ENCODE results near the gene PDE6G.

Gene PDE6G

GRCh38 chr17:81615401-81615930 lies 40.9 kb downstream of the PDE6G start (continued):
- TF ChIP-seq CSRNP3 (CRISPR knock-in tag; IDR thresholded peaks at IDR 0.05) (no peak), GLIS3 (CRISPR knock-in tag; IDR thresholded peaks at IDR 0.05) (no peak), TCF4 (CRISPR knock-in tag; IDR thresholded peaks at IDR 0.05; ENCODE audit: borderline replicate concordance) (no peak)

DNA sequence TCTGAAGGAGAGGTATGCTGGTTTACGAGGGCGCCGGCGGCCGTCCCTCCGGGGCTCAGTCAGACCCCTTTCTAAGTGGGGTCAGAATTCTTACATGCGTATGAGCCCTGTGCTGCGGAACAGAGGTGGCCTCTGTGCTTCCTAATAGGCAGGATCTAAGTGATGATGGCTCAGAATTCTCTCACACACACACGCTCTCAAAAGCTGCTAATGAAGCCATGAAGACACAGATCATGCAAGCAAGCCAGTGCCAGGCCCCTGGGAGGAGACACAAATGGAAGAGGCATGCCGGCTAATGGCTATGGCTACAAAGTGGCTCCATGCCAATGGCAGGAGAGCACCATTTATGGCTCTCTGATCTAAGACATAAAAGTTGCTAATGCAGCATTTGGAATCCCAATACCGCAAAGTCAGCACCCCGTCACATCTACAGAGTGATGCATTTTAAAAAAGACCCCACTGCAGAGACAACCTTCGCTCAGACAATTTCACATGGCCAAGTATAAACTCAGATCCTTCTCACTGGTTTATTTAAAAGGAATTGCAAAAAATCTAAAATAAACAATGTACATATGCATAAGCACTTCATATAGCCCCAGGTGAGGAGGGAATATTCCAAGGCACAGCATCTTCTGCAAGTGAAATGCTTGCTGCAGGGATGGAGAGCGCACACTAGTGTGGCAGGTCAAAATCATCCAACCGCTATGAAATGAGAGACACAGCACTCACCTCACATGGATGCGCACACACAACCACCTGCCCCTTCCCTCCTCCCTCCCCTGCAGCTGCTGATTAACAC lies 44.0 kb downstream of the PDE6G start:
- TF ChIP-seq ZNF70 (CRISPR knock-in tag; IDR thresholded peaks at IDR 0.05) = no peak
- no peak for TF ChIP-seq TCF4 (CRISPR knock-in tag; IDR thresholded peaks at IDR 0.05; ENCODE audit: borderline replicate concordance)
- no peak for TF ChIP-seq TOX (CRISPR knock-in tag; IDR thresholded peaks at IDR 0.05; ENCODE audit: borderline replicate concordance)
- no peak for TF ChIP-seq GLIS3 (CRISPR knock-in tag; IDR thresholded peaks at IDR 0.05)
- no peak for TF ChIP-seq ZNF8 (CRISPR knock-in tag; IDR thresholded peaks at IDR 0.05)
- no peak for TF ChIP-seq ZFP3 (CRISPR knock-in tag; IDR thresholded peaks at IDR 0.05)
- no peak for TF ChIP-seq ISL1 (CRISPR knock-in tag; IDR thresholded peaks at IDR 0.05)
- no peak for TF ChIP-seq CSRNP3 (CRISPR knock-in tag; IDR thresholded peaks at IDR 0.05)
- no peak for TF ChIP-seq ZC3H10 (CRISPR knock-in tag; IDR thresholded peaks at IDR 0.05)
- no peak for TF ChIP-seq SNAI2 (CRISPR knock-in tag; IDR thresholded peaks at IDR 0.05)
- no peak for TF ChIP-seq OSR1 (CRISPR knock-in tag; IDR thresholded peaks at IDR 0.05)
- ATAC-seq = no peak

DNA sequence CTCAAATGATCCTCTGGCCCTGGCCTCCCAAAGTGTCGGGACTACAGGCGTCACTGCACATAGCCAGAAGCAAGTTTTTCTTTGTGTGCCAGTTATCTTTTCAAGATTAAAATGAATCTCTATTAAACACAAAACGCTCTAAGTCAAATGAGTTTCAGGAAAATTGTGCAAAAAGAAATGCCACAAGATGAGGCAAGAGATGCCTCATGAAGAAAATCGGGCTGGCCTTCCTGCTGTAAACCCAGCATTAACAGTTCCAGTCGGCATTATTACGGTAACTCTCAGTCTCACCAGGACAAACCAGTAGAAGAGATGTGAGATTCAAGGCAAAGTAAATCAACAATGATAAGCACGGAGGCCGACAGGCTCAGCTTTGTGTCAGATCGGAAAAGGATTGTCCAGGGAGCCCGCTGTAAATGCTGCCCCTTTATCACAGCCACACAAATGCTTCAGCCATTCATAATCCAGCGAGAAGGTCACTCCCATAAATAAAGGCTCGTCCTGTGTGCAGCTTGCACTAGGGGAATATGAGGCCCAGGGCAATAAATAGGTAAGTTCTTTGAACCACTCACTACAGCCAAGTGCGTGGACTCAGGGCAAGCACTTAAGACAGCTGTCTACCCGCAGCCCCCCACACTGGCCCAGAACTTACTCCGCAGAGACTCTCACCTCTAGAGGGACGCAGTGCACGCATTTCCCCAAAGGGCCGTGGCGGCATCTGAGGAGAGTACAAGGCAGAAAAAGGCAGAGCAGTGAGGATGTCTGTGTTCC lies 46.6 kb downstream of the PDE6G start:
- no peak for TF ChIP-seq TOX (CRISPR knock-in tag; IDR thresholded peaks at IDR 0.05; ENCODE audit: borderline replicate concordance)
- TF ChIP-seq ZC3H10 (CRISPR knock-in tag; IDR thresholded peaks at IDR 0.05) = no peak
- no peak for TF ChIP-seq CSDC2 (CRISPR knock-in tag; IDR thresholded peaks at IDR 0.05)
- no peak for TF ChIP-seq ISL1 (CRISPR knock-in tag; IDR thresholded peaks at IDR 0.05)
- TF ChIP-seq ZNF565 (CRISPR knock-in tag; conservative IDR thresholded peaks at IDR 0.05; ENCODE audit: low read depth) = no peak
- TF ChIP-seq ESRRG (CRISPR knock-in tag; IDR thresholded peaks at IDR 0.05) = no peak
- no peak for TF ChIP-seq ZNF8 (CRISPR knock-in tag; IDR thresholded peaks at IDR 0.05)
- TF ChIP-seq OSR1 (CRISPR knock-in tag; IDR thresholded peaks at IDR 0.05) = no peak
- ATAC-seq = no peak

- no peak for ATAC-seq
- TF ChIP-seq ARNTL (CRISPR knock-in tag; IDR thresholded peaks at IDR 0.05; ENCODE audit: borderline replicate concordance, low read depth) (no peak), PPARA (CRISPR knock-in tag; IDR thresholded peaks at IDR 0.05; ENCODE audit: borderline replicate concordance) (no peak), ZNF565 (CRISPR knock-in tag; conservative IDR thresholded peaks at IDR 0.05; ENCODE audit: low read depth) (no peak), SNAI2 (CRISPR knock-in tag; IDR thresholded peaks at IDR 0.05) (no peak), ESRRG (CRISPR knock-in tag; IDR thresholded peaks at IDR 0.05) (no peak), BACH2 (CRISPR knock-in tag; IDR thresholded peaks at IDR 0.05; ENCODE audit: borderline replicate concordance) (no peak), ZC3H10 (CRISPR knock-in tag; IDR thresholded peaks at IDR 0.05) (no peak), GLIS3 (CRISPR knock-in tag; IDR thresholded peaks at IDR 0.05) (no peak)
- TF ChIP-seq, protein P1, sequence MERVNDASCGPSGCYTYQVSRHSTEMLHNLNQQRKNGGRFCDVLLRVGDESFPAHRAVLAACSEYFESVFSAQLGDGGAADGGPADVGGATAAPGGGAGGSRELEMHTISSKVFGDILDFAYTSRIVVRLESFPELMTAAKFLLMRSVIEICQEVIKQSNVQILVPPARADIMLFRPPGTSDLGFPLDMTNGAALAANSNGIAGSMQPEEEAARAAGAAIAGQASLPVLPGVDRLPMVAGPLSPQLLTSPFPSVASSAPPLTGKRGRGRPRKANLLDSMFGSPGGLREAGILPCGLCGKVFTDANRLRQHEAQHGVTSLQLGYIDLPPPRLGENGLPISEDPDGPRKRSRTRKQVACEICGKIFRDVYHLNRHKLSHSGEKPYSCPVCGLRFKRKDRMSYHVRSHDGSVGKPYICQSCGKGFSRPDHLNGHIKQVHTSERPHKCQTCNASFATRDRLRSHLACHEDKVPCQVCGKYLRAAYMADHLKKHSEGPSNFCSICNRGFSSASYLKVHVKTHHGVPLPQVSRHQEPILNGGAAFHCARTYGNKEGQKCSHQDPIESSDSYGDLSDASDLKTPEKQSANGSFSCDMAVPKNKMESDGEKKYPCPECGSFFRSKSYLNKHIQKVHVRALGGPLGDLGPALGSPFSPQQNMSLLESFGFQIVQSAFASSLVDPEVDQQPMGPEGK (CRISPR knock-in tag; IDR thresholded peaks at IDR 0.05; ENCODE audit: borderline replicate concordance) = no peak
Measured at GRCh38 chr17:81608605-81609004, 47.7 kb downstream of the PDE6G start.

DNA sequence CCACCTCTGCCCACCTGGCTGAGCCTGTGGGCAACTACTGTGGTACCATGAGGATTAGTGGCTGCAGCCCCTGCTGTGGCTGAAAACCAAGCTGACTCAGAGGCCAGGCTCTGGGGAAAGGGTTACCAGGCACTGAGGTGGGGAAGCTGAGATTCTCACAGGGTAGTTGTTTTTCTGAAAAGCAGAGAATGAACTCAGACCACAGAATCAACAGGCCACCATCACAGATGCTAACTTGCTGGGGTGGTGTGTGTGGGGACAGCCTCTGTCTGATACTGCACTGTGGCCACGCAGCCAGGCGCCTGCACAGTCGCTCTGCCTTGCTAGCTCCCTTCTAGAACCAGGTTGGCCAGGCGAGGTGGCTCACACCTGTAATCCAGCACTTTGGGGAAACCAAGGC lies 48.3 kb downstream of the PDE6G start:
- no peak for ATAC-seq
- TF ChIP-seq OSR1 (CRISPR knock-in tag; IDR thresholded peaks at IDR 0.05) (no peak), TCF4 (CRISPR knock-in tag; IDR thresholded peaks at IDR 0.05; ENCODE audit: borderline replicate concordance) (no peak), ISL1 (CRISPR knock-in tag; IDR thresholded peaks at IDR 0.05) (no peak), ZNF8 (CRISPR knock-in tag; IDR thresholded peaks at IDR 0.05) (no peak), ZFP30 (CRISPR knock-in tag; IDR thresholded peaks at IDR 0.05) (no peak), RARB (CRISPR knock-in tag; IDR thresholded peaks at IDR 0.05) (no peak), ARNTL (CRISPR knock-in tag; IDR thresholded peaks at IDR 0.05; ENCODE audit: borderline replicate concordance, low read depth) (no peak), SNAI2 (CRISPR knock-in tag; IDR thresholded peaks at IDR 0.05) (no peak), ZC3H10 (CRISPR knock-in tag; IDR thresholded peaks at IDR 0.05) (no peak), CSDC2 (CRISPR knock-in tag; IDR thresholded peaks at IDR 0.05) (no peak), ESRRG (CRISPR knock-in tag; IDR thresholded peaks at IDR 0.05) (no peak), ZFP3 (CRISPR knock-in tag; IDR thresholded peaks at IDR 0.05) (no peak), PPARA (CRISPR knock-in tag; IDR thresholded peaks at IDR 0.05; ENCODE audit: borderline replicate concordance) (no peak), GLIS3 (CRISPR knock-in tag; IDR thresholded peaks at IDR 0.05) (no peak), ZNF565 (CRISPR knock-in tag; conservative IDR thresholded peaks at IDR 0.05; ENCODE audit: low read depth) (no peak), POU6F1 (CRISPR knock-in tag; IDR thresholded peaks at IDR 0.05; ENCODE audit: borderline replicate concordance, low read depth) (no peak), BACH2 (CRISPR knock-in tag; IDR thresholded peaks at IDR 0.05; ENCODE audit: borderline replicate concordance) (no peak)
- TF ChIP-seq, protein P2, sequence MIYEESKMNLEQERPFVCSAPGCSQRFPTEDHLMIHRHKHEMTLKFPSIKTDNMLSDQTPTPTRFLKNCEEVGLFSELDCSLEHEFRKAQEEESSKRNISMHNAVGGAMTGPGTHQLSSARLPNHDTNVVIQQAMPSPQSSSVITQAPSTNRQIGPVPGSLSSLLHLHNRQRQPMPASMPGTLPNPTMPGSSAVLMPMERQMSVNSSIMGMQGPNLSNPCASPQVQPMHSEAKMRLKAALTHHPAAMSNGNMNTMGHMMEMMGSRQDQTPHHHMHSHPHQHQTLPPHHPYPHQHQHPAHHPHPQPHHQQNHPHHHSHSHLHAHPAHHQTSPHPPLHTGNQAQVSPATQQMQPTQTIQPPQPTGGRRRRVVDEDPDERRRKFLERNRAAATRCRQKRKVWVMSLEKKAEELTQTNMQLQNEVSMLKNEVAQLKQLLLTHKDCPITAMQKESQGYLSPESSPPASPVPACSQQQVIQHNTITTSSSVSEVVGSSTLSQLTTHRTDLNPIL (CRISPR knock-in tag; IDR thresholded peaks at IDR 0.05; ENCODE audit: low read depth) = no peak
